K562 (cell line): ENCODE measurements around the gene PUM1. TPM values are rescaled to one million over a fixed set of nuclear protein-coding genes. Genes with fewer than 3 reads are reported as not detected.
A peak's percentile ranks its signal among the peaks of the same experiment; 100 is the strongest.

Experiments
- ARID1B ChIP-seq: fragments of 450-650 bp; IDR thresholded peaks from 2 replicates; pipeline ENCODE4 v1.6.1; 2016; ENCODE audit warnings: antibody characterized with exemption, mild to moderate bottlenecking, inconsistent platforms
- ATF3 ChIP-seq, 2 experiments: fragments of 450-650 bp in 1 of 2; sonication (generic) in 1 of 2; formaldehyde crosslinking in 1 of 2; IDR thresholded peaks in 1 of 2; conservative IDR thresholded peaks in 1 of 2; 2 replicates each; pipeline versions ENCODE4 v1.6.1 to v1.8.1; 2016 to 2023; ENCODE audit warnings: mild to moderate bottlenecking in 2 of 2, moderate library complexity in 2 of 2, inconsistent platforms in 1 of 2, missing genetic modification reagents in 1 of 2
- ATF7 ChIP-seq: fragments of 450-650 bp; IDR thresholded peaks from 2 replicates; pipeline ENCODE4 v1.7.1; 2014; ENCODE audit warnings: mild to moderate bottlenecking, moderate library complexity
- CAMTA2 ChIP-seq: fragments of 250-450 bp; sonication (Bioruptor Pico); conservative IDR thresholded peaks from 2 replicates; pipeline ENCODE4 v1.5.1; 2022
- CBFA2T3 ChIP-seq: fragments of 450-650 bp; IDR thresholded peaks from 2 replicates; pipeline ENCODE4 v1.6.1; 2017
- CEBPB ChIP-seq: fragments of 450-650 bp; IDR thresholded peaks from 2 replicates; pipeline ENCODE4 v1.6.1; 2016; ENCODE audit warnings: missing genetic modification characterization, missing compliant biosample characterization
- CEBPG ChIP-seq, 3 experiments: fragments of 200-800 bp in 1 of 3; sonication (Bioruptor generic) in 1 of 3; sonication (generic) in 1 of 3; formaldehyde crosslinking in 1 of 3; IDR thresholded peaks in 2 of 3; conservative IDR thresholded peaks in 1 of 3; 2 replicates each; pipeline versions ENCODE4 v1.6.1 to v1.8.0; 2016 to 2022; ENCODE audit warnings: missing compliant biosample characterization in 2 of 3, missing genetic modification characterization in 2 of 3, mild to moderate bottlenecking in 1 of 3, missing genetic modification reagents in 1 of 3
- COPS2 ChIP-seq: fragments of 450-650 bp; conservative IDR thresholded peaks from 2 replicates; pipeline ENCODE4 v1.6.1; 2016; ENCODE audit warnings: mild to moderate bottlenecking, moderate library complexity
- CXXC5 ChIP-seq: fragments of 250-450 bp; sonication (Bioruptor Pico); IDR thresholded peaks from 2 replicates; pipeline ENCODE4 v1.8.0; 2022; ENCODE audit warnings: inconsistent platforms, mild to moderate bottlenecking, moderate library complexity
- DPF2 ChIP-seq: fragments of 450-650 bp; IDR thresholded peaks from 2 replicates; pipeline ENCODE4 v1.6.1; 2016
- JUND ChIP-seq, 2 experiments: IDR thresholded peaks; 2 replicates in 1 of 2; 3 replicates in 1 of 2; pipeline ENCODE4 v1.6.1; 2011; ENCODE audit warnings: borderline replicate concordance in 2 of 2, low read depth in 2 of 2, low read length in 2 of 2, improper control_type of control experiment in 1 of 2, missing biosample characterization in 1 of 2, missing genetic modification characterization in 1 of 2, missing genetic modification reagents in 1 of 2
- KLF1 ChIP-seq: fragments of 450-650 bp; IDR thresholded peaks from 2 replicates; pipeline ENCODE4 v1.6.1; 2016; ENCODE audit warnings: missing genetic modification characterization, missing compliant biosample characterization
- MTA2 ChIP-seq: fragments of 450-650 bp; IDR thresholded peaks from 2 replicates; pipeline ENCODE4 v1.6.1; 2016; ENCODE audit warnings: low read depth
- MYC ChIP-seq, 2 experiments: fragments of 250-450 bp in 1 of 2; sonication (Bioruptor Pico) in 1 of 2; IDR thresholded peaks; 2 replicates each; pipeline versions ENCODE4 v1.5.1 to v1.6.1; 2012 to 2021; ENCODE audit warnings: low read depth in 2 of 2, borderline replicate concordance in 1 of 2, improper control_type of control experiment in 1 of 2, low read length in 1 of 2, mild to moderate bottlenecking in 1 of 2, moderate library complexity in 1 of 2
- NBN ChIP-seq: fragments of 450-650 bp; IDR thresholded peaks from 2 replicates; pipeline ENCODE4 v1.6.1; 2016; ENCODE audit warnings: low read depth, mild to moderate bottlenecking
- NFXL1 ChIP-seq: fragments of 450-650 bp; formaldehyde crosslinking; IDR thresholded peaks from 2 replicates; pipeline ENCODE4 v1.4.0; 2021; ENCODE audit warnings: mild to moderate bottlenecking
- RFX7 ChIP-seq: fragments of 250-450 bp; sonication (Bioruptor Pico); IDR thresholded peaks from 2 replicates; pipeline ENCODE4 v1.5.1; 2021; ENCODE audit warnings: mild to moderate bottlenecking
- SMAD4 ChIP-seq: fragments of 250-450 bp; sonication (Bioruptor Pico); conservative IDR thresholded peaks from 2 replicates; pipeline ENCODE4 v1.8.0; 2021; ENCODE audit warnings: inconsistent platforms, mild to moderate bottlenecking, moderate library complexity
- SMARCE1 ChIP-seq: fragments of 450-650 bp; IDR thresholded peaks from 2 replicates; pipeline ENCODE4 v1.7.1; 2016; ENCODE audit warnings: mild to moderate bottlenecking
- TEAD4 ChIP-seq, 2 experiments: sonication (generic) in 1 of 2; formaldehyde crosslinking in 1 of 2; IDR thresholded peaks; 2 replicates each; pipeline versions ENCODE4 v1.6.1 to v1.8.0; 2012 to 2022; ENCODE audit warnings: borderline replicate concordance in 1 of 2, inconsistent platforms in 1 of 2, low read length in 1 of 2, mild to moderate bottlenecking in 1 of 2, missing genetic modification reagents in 1 of 2
- TRIM24 ChIP-seq, 2 experiments: fragments of 450-650 bp; IDR thresholded peaks; 2 replicates each; pipeline ENCODE4 v1.6.1; 2016
- ZNF232 ChIP-seq: sonication (generic); formaldehyde crosslinking; IDR thresholded peaks from 2 replicates; pipeline ENCODE4 v1.8.0; 2022; ENCODE audit warnings: mild to moderate bottlenecking, missing genetic modification reagents
- polyA plus RNA-seq, 8 experiments: library from polyadenylated mRNA; depleted of rRNA in 4 of 8; stranded (reverse) in 5 of 8; unstranded in 3 of 8; fragments of >200 nt; fragmentation: Nextera tagmentation in 2 of 8; fragmentation: Illumina TruSeq in 1 of 8; extraction: Ambion mirVana in 2 of 8; extraction: Trizol in 1 of 8; gene quantifications; 2 replicates each; pipeline versions ENCODE4 v1.2.1 to v1.2.3, GENCODE V29; 2011 to 2014; ENCODE audit warnings: inconsistent platforms in 1 of 8, missing spikeins in 1 of 8
- total RNA-seq, 7 experiments: library from RNA; depleted of rRNA in 6 of 7; stranded (reverse); fragments of >200 nt in 6 of 7; fragmentation: Illumina TruSeq in 2 of 7; extraction: Trizol in 2 of 7; gene quantifications; 2 replicates each; pipeline versions ENCODE4 v1.2.1 to v1.2.3, GENCODE V29; 2011 to 2021; ENCODE audit warnings: low replicate concordance in 1 of 7
- TF ChIP-seq, protein P1 (sequence below): fragments of 450-650 bp; IDR thresholded peaks from 2 replicates; pipeline ENCODE4 v1.6.1; 2017; ENCODE audit warnings: mild to moderate bottlenecking, moderate library complexity
- TF ChIP-seq, protein P2 (sequence below): sonication (generic); formaldehyde crosslinking; IDR thresholded peaks from 2 replicates; pipeline ENCODE4 v1.8.0; 2022; ENCODE audit warnings: mild to moderate bottlenecking, missing genetic modification reagents

PUM1 gene
- total and polyA plus RNA-seq, 9 of the 15 experiments (the other 6 are each of a cell fraction or from before 2014, with no cell fraction given), result 37.7 to 104 (median 55.7) TPM

DNA sequence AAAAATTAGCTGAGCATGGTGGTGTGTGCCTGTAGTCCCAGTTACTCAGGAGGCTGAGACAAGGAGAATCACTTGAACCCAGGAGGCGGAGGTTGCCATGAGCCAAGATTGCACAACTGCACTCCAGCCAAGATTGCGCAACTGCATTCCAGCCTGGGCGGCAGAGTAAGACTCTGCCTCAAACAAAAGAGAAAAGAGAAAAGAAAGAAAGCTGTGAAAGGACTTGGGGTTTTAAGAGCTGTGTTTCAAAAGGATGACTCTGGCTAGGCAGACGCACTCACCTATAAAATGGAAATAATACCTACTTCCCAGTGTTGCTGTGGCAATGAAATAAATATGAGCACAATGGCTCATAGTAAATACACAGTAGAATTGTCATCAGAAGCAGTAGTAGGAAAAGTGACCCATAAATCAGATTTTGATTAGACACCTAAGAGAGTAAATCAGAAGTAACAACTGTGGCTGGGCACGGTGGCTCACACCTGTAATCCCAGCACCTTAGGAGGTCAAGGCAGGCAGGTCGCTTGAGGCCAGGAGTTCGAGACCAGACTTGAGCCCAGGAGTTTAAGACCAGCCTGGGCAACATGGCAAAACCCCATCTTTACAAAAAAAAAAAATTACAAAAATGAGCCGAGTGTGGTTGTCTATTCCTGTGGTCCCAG is 45.9 kb upstream of the PUM1 start (continued):
- peak; percentile 22; the same call in 1 of the 2 replicates for TF ChIP-seq CXXC5
- TF ChIP-seq RFX7 (CRISPR knock-in tag), result no peak
- TF ChIP-seq COPS2, result no peak
- TF ChIP-seq, protein P1, sequence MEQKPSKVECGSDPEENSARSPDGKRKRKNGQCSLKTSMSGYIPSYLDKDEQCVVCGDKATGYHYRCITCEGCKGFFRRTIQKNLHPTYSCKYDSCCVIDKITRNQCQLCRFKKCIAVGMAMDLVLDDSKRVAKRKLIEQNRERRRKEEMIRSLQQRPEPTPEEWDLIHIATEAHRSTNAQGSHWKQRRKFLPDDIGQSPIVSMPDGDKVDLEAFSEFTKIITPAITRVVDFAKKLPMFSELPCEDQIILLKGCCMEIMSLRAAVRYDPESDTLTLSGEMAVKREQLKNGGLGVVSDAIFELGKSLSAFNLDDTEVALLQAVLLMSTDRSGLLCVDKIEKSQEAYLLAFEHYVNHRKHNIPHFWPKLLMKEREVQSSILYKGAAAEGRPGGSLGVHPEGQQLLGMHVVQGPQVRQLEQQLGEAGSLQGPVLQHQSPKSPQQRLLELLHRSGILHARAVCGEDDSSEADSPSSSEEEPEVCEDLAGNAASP, result no peak
- TF ChIP-seq DPF2, result peak; percentile 71
- 0 out of 2 replicates have a peak, but pooled peaks have one; percentile 34 for TF ChIP-seq ATF7
- TF ChIP-seq, protein P2, sequence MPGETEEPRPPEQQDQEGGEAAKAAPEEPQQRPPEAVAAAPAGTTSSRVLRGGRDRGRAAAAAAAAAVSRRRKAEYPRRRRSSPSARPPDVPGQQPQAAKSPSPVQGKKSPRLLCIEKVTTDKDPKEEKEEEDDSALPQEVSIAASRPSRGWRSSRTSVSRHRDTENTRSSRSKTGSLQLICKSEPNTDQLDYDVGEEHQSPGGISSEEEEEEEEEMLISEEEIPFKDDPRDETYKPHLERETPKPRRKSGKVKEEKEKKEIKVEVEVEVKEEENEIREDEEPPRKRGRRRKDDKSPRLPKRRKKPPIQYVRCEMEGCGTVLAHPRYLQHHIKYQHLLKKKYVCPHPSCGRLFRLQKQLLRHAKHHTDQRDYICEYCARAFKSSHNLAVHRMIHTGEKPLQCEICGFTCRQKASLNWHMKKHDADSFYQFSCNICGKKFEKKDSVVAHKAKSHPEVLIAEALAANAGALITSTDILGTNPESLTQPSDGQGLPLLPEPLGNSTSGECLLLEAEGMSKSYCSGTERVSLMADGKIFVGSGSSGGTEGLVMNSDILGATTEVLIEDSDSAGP (CRISPR knock-in tag), result no peak
- no peak for TF ChIP-seq ZNF232 (CRISPR knock-in tag)
- TF ChIP-seq TRIM24 (IDR thresholded peaks at IDR 0.05), result peak; percentile 97 to 98
- 0 out of 2 replicates have a peak, but pooled peaks have one; percentile 46 for TF ChIP-seq JUND (IDR thresholded peaks at IDR 0.05; ENCODE audit: borderline replicate concordance, low read depth, low read length)
- TF ChIP-seq JUND (tag; IDR thresholded peaks at IDR 0.05; ENCODE audit: borderline replicate concordance, low read depth, low read length), result peak; percentile 26; the same call in 1 of the 3 replicates
- peak; percentile 44; the same call in 1 of the 2 replicates for TF ChIP-seq SMAD4
- peak; percentile 22; the same call in 1 of the 2 replicates for TF ChIP-seq NBN
- no peak for TF ChIP-seq KLF1
- peak; percentile 39; the same call in 1 of the 2 replicates for TF ChIP-seq SMARCE1
- TF ChIP-seq ATF3 (IDR thresholded peaks at IDR 0.05), result peak; percentile 89
- no peak for TF ChIP-seq ATF3 (CRISPR knock-in tag; conservative IDR thresholded peaks at IDR 0.05)
- peak; percentile 90 for TF ChIP-seq TEAD4 (IDR thresholded peaks at IDR 0.05; ENCODE audit: low read length)
- no peak for TF ChIP-seq TEAD4 (CRISPR knock-in tag; IDR thresholded peaks at IDR 0.05; ENCODE audit: borderline replicate concordance)
- TF ChIP-seq CEBPG (CRISPR knock-in tag; IDR thresholded peaks at IDR 0.05), result peak; percentile 99
- TF ChIP-seq CEBPG (tag; conservative IDR thresholded peaks at IDR 0.05 in 1 of 2, IDR thresholded peaks at IDR 0.05 in 1 of 2), result peak; percentile 99 to 100
- no peak for TF ChIP-seq MTA2
- TF ChIP-seq CBFA2T3, result 0 out of 2 replicates have a peak, but pooled peaks have one; percentile 9
- TF ChIP-seq MYC (IDR thresholded peaks at IDR 0.05; ENCODE audit: low read depth, low read length), result 0 out of 2 replicates have a peak, but pooled peaks have one; percentile 29
- no peak for TF ChIP-seq MYC (CRISPR knock-in tag; IDR thresholded peaks at IDR 0.05; ENCODE audit: borderline replicate concordance, low read depth)
- peak; percentile 65 for TF ChIP-seq ARID1B
- TF ChIP-seq CEBPB (tag), result peak; percentile 100
- no peak for TF ChIP-seq NFXL1 (CRISPR knock-in tag)
- TF ChIP-seq CAMTA2 (CRISPR knock-in tag), result no peak
